Activated CD4-positive, alpha-beta T cell treated with anti-CD3 and anti-CD28 coated beads for 36 hours (primary cell): Measurements from ENCODE around the gene EPC1. TPM values are rescaled to one million over a fixed set of nuclear protein-coding genes. Genes with fewer than 3 reads are reported as not detected.

Experiments
- ATAC-seq: fragments of 200-7000 bp; cut with Tn5 transposase; one replicate; pipeline ENCODE4 v1.10.0; 2021; ENCODE audit warnings: mild to moderate bottlenecking, moderate library complexity
- CTCF ChIA-PET: fragments of 350-600 bp; sonication (Branson Sonifier 250); formaldehyde crosslinking; loops from one replicate; lab custom pipeline; 2021; ENCODE audit warnings: antibody characterized with exemption; lab: Charles Lee
- POLR2A ChIA-PET: fragments of 350-600 bp; sonication (Branson Sonifier 250); formaldehyde crosslinking; loops from one replicate; lab custom pipeline; 2021; ENCODE audit warnings: antibody characterized with exemption, inconsistent platforms; lab: Charles Lee
- DNase-seq: peaks from one replicate; pipeline ENCODE4 v3.0.0-alpha.2; 2020
- H3K27ac Mint-ChIP-seq: one replicate; pipeline ENCODE4 v1.8.0; 2021; ENCODE audit warnings: mixed read lengths
- H3K27me3 Mint-ChIP-seq: one replicate; pipeline ENCODE4 v1.8.0; 2021; ENCODE audit warnings: mixed read lengths
- H3K36me3 Mint-ChIP-seq: one replicate; pipeline ENCODE4 v1.8.0; 2021; ENCODE audit warnings: low read depth, mixed read lengths
- H3K4me1 Mint-ChIP-seq: one replicate; pipeline ENCODE4 v1.8.0; 2021; ENCODE audit warnings: mixed read lengths
- H3K4me3 Mint-ChIP-seq: one replicate; pipeline ENCODE4 v1.8.0; 2021; ENCODE audit warnings: mild to moderate bottlenecking, moderate library complexity, mixed read lengths
- H3K9me3 Mint-ChIP-seq: one replicate; pipeline ENCODE4 v1.8.0; 2021; ENCODE audit warnings: low read depth, mixed read lengths
- intact Hi-C, 2 experiments: fragments of 100-400 bp; cut with DNase I in 1 of 2; cut with micrococcal nuclease in 1 of 2; formaldehyde crosslinking; loops; one replicate each; pipeline versions ENCODE4 v1.14.2 to v1.15.1; 2022 to 2024; cut with DNase I, micrococcal nuclease
- total RNA-seq, 2 experiments: library from RNA; stranded (reverse); gene quantifications; one replicate each; pipeline ENCODE4 v1.2.3, GENCODE V29; 2021

EPC1 gene
- total RNA-seq, 2 experiments from 2014 or later: 28.8 to 31.0 TPM

DNA sequence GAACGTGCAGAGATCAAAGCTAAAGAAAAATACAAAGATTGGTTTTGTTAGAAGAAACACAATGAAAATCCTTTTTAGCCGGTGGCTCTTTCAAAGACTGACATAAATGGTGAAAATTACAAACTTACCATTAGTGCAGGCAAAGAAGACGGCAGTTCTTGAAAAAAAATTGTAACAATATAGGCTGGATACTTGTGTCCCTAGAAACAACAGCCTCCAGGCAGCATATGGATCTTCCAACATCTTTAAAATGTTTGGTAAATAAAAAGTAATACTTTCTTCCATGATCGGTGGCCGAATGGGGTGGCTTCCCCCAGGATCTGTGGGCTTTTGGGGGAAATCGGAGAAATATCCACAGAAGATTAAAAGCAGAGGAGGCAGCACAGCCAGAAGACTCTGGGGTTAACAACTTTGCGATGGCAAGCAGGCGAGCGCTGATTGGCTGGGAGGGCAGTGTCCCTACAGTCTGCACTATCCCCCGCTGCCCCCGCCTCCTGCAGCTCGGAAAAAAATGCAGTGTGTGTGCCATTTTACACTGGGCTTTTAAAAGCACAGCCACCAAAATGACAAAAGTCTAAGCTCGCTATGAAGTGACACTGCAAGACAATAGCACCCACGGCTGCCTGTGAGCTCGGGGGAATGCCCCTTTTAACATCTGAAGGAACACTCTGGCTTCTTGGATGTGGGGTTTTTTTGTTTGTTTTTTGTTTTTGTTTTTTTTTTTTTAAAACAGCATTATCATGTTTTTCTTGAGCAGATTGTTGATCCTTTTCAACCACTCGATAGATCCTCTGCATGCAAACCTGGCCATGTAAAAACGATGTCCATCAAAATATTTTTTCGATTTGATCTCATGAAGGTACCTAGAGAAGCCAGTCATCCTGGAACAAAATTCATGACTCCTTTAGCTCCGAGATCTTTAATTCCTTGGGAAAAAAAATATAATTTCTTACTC lies 31.7 kb upstream of the EPC1 start:
- Mint-ChIP-seq H3K36me3 (peaks cover 8% of the 10 kb centered on the region), H3K27me3 (no peaks in the 10 kb centered on the region), H3K9me3 (no peaks in the 10 kb centered on the region), H3K4me3 (no peak overlapping the region), H3K27ac (no peak overlapping the region), H3K4me1 (peaks cover 18% of the 10 kb centered on the region)
- ATAC-seq (peak; percentile 95), DNase-seq (peak; percentile 97)
- intact Hi-C loops: loop anchor here (1.0 to 10.0 kb wide), 20 partner anchors 32 to 1676 kb away; partner anchors contain the start of genes CCDC7 (in 2 of the 2), ITGB1 (in 2 of the 2), ARHGAP12 (in 1 of the 2) and EPC1 (in 1 of the 2)
- ChIA-PET CTCF (interaction anchor here (0.5 to 3.6 kb wide), 20 partner anchors 9 to 500 kb away, joined by 3 to 10 read pairs (median 4); partner anchors contain the start of gene CCDC7), POLR2A (interaction anchor here (0.6 to 0.8 kb wide), 3 partner anchors 60 to 1347 kb away, joined by 3 to 4 read pairs (median 4); partner anchors contain the start of gene ZNF438)

DNA sequence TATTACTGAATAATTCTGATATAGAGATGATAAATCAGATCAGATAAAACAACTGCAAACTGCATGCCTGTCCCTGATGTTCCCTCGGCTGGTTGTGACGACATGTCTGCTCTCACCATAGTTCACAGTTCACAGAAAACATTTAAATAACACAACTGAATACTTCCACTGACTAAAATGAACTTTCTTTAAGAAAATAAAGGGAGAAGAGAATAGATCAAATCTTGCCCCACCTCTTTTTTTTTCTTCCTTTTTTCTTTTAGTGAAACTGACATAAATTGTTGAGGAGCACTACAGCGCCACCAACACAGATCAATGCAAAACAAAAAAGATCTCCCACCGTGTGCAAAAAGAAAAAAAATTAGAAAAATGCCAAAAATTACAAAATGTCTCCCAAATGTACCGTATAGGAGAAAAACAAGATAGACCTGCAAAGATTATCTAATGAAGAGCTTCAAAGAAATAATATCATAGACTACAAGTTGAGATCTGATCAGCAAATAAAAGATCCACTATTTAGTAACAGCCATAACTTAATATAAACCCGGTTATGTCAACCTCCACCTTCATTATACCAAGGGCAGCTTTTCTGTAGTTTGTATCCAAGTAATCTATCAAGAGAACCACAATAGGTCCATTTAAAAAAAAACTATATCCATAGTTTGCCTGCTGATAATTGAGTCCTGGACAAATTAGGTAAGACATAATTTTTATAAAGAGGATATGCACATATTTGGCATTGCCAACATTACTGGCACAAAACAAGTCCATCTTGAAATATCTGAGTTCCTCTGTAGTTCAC lies 30.7 kb upstream of the EPC1 start:
- Mint-ChIP-seq H3K27ac (no peak overlapping the region), H3K27me3 (no peaks in the 10 kb centered on the region), H3K9me3 (no peaks in the 10 kb centered on the region), H3K4me1 (peaks cover 25% of the 10 kb centered on the region), H3K36me3 (peaks cover 10% of the 10 kb centered on the region), H3K4me3 (no peak overlapping the region)
- DNase-seq (peak; percentile 62), ATAC-seq (peak; percentile 33)
- POLR2A ChIA-PET: interaction anchor here (0.7 to 0.8 kb wide), 2 partner anchors 59 to 1346 kb away, joined by 4 read pairs; partner anchors contain the start of gene ZNF438
- intact Hi-C loops: loop anchor here (1.0 to 10.0 kb wide), 19 partner anchors 31 to 1675 kb away; partner anchors contain the start of genes CCDC7 (in 2 of the 2), ITGB1 (in 2 of the 2), ARHGAP12 (in 1 of the 2) and EPC1 (in 1 of the 2)
- CTCF ChIA-PET: interaction anchor here (0.6 to 3.6 kb wide), 17 partner anchors 8 to 501 kb away, joined by 3 to 12 read pairs (median 4); partner anchors contain the start of gene CCDC7

DNA sequence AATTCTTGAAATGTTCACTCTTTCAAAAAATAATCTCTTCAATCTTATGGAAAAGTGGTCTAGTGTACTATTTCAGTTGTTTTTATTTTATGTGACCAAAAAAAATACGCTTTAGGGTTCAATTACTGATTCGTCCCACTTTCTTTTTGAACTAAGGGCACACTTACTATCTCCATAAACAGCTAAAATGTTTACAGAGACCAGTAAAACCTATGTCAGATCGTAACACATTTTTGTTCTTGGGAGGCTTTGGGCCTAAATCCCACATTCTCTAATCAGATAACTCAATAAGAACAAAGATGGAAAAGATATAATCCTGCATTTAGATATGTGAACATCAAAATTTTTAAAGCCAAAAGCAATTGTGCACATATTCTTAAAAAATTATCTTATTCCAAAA lies 29.8 kb upstream of the EPC1 start:
- ChIA-PET CTCF (interaction anchor here (0.8 to 3.6 kb wide), 7 partner anchors 10 to 632 kb away, joined by 3 to 12 read pairs (median 8); no protein-coding TSS in a partner anchor), POLR2A (no interaction called here)
- DNase-seq: no peak
- H3K9me3 Mint-ChIP-seq: no peaks in the 10 kb centered on the region
- no peak overlapping the region for H3K4me3 Mint-ChIP-seq
- H3K4me1 Mint-ChIP-seq: peaks cover 33% of the 10 kb centered on the region
- no peaks in the 10 kb centered on the region for H3K27me3 Mint-ChIP-seq
- H3K27ac Mint-ChIP-seq: peak overlapping the region; percentile 92
- H3K36me3 Mint-ChIP-seq: peaks cover 16% of the 10 kb centered on the region
- no peak for ATAC-seq
- intact Hi-C loops: loop anchor here (5.0 to 10.0 kb wide), 12 partner anchors 44 to 1674 kb away; partner anchors contain the start of genes ITGB1 (in 1 of the 2), KIF5B (in 1 of the 2) and ZNF438 (in 1 of the 2)

DNA sequence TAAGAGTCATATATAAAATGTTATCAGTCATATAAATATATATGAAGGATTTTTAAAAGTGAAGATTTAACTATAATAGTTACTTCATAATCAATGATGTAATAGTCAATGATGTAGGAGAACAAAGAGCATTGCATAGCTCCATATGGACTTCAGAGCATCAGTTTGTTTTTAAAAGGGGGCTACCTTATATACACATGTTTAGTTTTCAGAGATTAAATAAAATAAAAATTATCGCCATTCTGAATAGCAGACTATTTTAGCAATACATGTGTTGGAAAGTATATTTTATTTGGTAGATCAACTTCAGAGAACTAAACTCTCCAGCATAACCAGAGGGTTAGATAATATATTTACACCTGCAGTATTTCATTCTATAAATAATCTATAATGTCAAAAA lies 29.1 kb upstream of the EPC1 start:
- POLR2A ChIA-PET: interaction anchor here (0.5 to 0.6 kb wide), 2 partner anchors 40 to 77 kb away, joined by 3 read pairs; no protein-coding TSS in a partner anchor
- ATAC-seq: no peak
- no peak overlapping the region for H3K4me3 Mint-ChIP-seq
- H3K4me1 Mint-ChIP-seq: peaks cover 39% of the 10 kb centered on the region
- DNase-seq: no peak
- CTCF ChIA-PET: interaction anchor here (0.7 to 2.7 kb wide), 9 partner anchors 9 to 1644 kb away, joined by 3 to 12 read pairs (median 3); partner anchors contain the start of gene CCDC7
- no peak overlapping the region for H3K27ac Mint-ChIP-seq
- H3K36me3 Mint-ChIP-seq: peaks cover 22% of the 10 kb centered on the region
- intact Hi-C loops: loop anchor here (5.0 to 10.0 kb wide), 12 partner anchors 44 to 1674 kb away; partner anchors contain the start of genes ITGB1 (in 1 of the 2), KIF5B (in 1 of the 2) and ZNF438 (in 1 of the 2)
- H3K9me3 Mint-ChIP-seq: no peaks in the 10 kb centered on the region
- no peaks in the 10 kb centered on the region for H3K27me3 Mint-ChIP-seq

DNA sequence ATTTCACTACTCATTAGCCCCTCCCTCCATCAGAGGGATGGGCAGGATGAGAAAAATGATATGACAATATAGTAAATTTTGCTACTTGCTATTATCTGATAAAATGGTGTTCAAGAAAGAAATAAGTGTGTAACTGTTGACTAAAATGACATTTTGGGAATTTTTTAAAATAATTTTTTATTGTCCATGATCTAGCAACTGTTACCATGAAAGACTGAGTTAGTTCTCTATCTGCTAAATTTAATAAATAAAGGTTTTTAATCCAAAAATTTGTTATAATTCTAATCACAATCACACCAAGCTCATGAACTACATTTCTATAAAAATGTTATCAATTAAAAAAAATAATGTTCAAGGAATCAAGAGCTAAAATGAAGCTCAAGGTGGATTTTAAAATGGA lies 28.7 kb upstream of the EPC1 start:
- Mint-ChIP-seq H3K4me1 (peaks cover 42% of the 10 kb centered on the region), H3K36me3 (peaks cover 23% of the 10 kb centered on the region), H3K9me3 (no peaks in the 10 kb centered on the region), H3K4me3 (peak overlapping the region; percentile 49), H3K27me3 (no peaks in the 10 kb centered on the region), H3K27ac (peak overlapping the region; percentile 72)
- intact Hi-C loops: loop anchor here (5.0 to 10.0 kb wide), 12 partner anchors 43 to 1673 kb away; partner anchors contain the start of genes ITGB1 (in 1 of the 2), KIF5B (in 1 of the 2) and ZNF438 (in 1 of the 2)
- no peak for ATAC-seq
- ChIA-PET CTCF (interaction anchor here (0.7 to 2.7 kb wide), 6 partner anchors 8 to 1644 kb away, joined by 3 to 12 read pairs (median 3); partner anchors contain the start of gene CCDC7), POLR2A (interaction anchor here (0.6 kb wide), 1 partner anchor 76 kb away, joined by 3 read pairs; no protein-coding TSS in a partner anchor)
- no peak for DNase-seq

DNA sequence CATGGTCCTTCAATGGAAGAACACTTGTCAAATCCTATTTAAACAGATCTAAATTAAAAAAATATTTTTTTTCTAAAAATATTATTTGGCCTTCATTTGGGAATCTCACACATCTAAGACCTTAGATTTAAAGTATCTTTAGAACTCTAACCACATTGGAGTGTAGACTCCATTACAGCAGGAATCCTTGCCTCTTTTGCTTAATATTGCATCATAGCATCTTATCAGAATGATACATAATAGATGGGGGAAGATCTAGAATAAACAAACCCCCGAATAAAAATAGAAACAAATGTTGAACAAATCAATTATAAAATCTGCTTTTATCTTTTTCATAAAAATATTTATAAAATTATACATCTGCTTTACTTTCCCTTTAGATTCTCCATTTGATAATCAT lies 27.6 kb upstream of the EPC1 start:
- H3K27ac Mint-ChIP-seq: peak overlapping the region; percentile 29
- intact Hi-C loops: loop anchor here (5.0 to 10.0 kb wide), 12 partner anchors 42 to 1672 kb away; partner anchors contain the start of genes ITGB1 (in 1 of the 2), KIF5B (in 1 of the 2) and ZNF438 (in 1 of the 2)
- CTCF ChIA-PET: interaction anchor here (1.0 kb wide), 1 partner anchor 39 kb away, joined by 3 read pairs; no protein-coding TSS in a partner anchor
- POLR2A ChIA-PET: no interaction called here
- peaks cover 42% of the 10 kb centered on the region for H3K4me1 Mint-ChIP-seq
- H3K27me3 Mint-ChIP-seq: no peaks in the 10 kb centered on the region
- peaks cover 23% of the 10 kb centered on the region for H3K36me3 Mint-ChIP-seq
- ATAC-seq (no peak), DNase-seq (no peak)
- no peaks in the 10 kb centered on the region for H3K9me3 Mint-ChIP-seq
- H3K4me3 Mint-ChIP-seq: peak overlapping the region; percentile 49

DNA sequence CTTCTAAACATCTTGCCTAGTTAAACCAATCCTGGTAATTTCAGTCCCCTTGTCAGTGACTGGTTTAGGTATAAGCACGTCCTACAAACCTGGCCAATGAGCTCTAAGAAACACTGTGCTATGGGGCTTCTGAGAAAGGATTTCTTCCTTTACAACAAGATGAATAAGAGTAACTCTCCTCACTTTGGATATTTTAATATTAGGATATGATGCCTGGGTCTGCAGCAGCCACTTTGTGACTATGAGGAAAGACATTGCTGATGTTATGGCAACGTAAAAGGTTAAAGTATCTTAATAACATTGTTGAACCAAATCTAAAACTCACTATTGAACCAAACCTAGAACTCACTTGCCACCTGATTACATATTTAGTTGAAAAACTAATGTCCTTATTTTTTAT lies 26.5 kb upstream of the EPC1 start:
- H3K4me3 Mint-ChIP-seq: no peak overlapping the region
- DNase-seq: no peak
- H3K4me1 Mint-ChIP-seq: peaks cover 47% of the 10 kb centered on the region
- no peak for ATAC-seq
- peak overlapping the region; percentile 5 for H3K27ac Mint-ChIP-seq
- H3K9me3 Mint-ChIP-seq: no peaks in the 10 kb centered on the region
- H3K36me3 Mint-ChIP-seq: peaks cover 23% of the 10 kb centered on the region
- ChIA-PET POLR2A (interaction anchor here (1.1 kb wide), 1 partner anchor 14 kb away, joined by 3 read pairs; no protein-coding TSS in a partner anchor), CTCF (interaction anchor here (0.7 to 1.3 kb wide), 4 partner anchors 21 to 607 kb away, joined by 3 to 6 read pairs (median 3); no protein-coding TSS in a partner anchor)
- H3K27me3 Mint-ChIP-seq: no peaks in the 10 kb centered on the region
- intact Hi-C loops: loop anchor here (10.0 kb wide), 4 partner anchors 319 to 761 kb away; partner anchors contain the start of genes ITGB1 (in 1 of the 2) and KIF5B (in 1 of the 2)

DNA sequence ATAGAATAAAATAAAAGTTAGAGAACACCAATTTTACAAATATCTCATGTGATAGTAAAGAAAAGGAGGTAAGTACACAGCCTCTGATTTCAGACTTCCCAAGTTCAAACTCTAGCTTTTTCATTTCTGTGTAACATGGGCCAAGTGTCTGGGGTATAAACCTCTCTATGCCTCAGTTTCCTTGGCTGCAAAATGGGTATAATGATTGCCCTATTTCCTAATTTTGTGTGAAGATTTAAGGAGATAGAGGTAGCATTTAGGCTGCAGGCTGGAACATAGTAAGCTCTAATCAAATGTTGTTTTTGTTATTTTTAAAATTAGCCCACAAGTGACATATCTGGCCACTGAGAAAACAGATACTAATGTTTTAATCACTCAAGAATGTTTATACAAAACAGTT lies 26.1 kb upstream of the EPC1 start:
- ChIA-PET POLR2A (interaction anchor here (1.1 kb wide), 1 partner anchor 14 kb away, joined by 3 read pairs; no protein-coding TSS in a partner anchor), CTCF (interaction anchor here (0.6 to 1.3 kb wide), 6 partner anchors 20 to 607 kb away, joined by 3 to 6 read pairs (median 3); no protein-coding TSS in a partner anchor)
- no peak for ATAC-seq
- intact Hi-C loops: loop anchor here (10.0 kb wide), 4 partner anchors 318 to 762 kb away; partner anchors contain the start of genes ITGB1 (in 1 of the 2) and KIF5B (in 1 of the 2)
- H3K27me3 Mint-ChIP-seq: no peaks in the 10 kb centered on the region
- H3K27ac Mint-ChIP-seq: no peak overlapping the region
- no peak overlapping the region for H3K4me3 Mint-ChIP-seq
- H3K9me3 Mint-ChIP-seq: no peaks in the 10 kb centered on the region
- peaks cover 51% of the 10 kb centered on the region for H3K4me1 Mint-ChIP-seq
- peaks cover 23% of the 10 kb centered on the region for H3K36me3 Mint-ChIP-seq
- DNase-seq: no peak

DNA sequence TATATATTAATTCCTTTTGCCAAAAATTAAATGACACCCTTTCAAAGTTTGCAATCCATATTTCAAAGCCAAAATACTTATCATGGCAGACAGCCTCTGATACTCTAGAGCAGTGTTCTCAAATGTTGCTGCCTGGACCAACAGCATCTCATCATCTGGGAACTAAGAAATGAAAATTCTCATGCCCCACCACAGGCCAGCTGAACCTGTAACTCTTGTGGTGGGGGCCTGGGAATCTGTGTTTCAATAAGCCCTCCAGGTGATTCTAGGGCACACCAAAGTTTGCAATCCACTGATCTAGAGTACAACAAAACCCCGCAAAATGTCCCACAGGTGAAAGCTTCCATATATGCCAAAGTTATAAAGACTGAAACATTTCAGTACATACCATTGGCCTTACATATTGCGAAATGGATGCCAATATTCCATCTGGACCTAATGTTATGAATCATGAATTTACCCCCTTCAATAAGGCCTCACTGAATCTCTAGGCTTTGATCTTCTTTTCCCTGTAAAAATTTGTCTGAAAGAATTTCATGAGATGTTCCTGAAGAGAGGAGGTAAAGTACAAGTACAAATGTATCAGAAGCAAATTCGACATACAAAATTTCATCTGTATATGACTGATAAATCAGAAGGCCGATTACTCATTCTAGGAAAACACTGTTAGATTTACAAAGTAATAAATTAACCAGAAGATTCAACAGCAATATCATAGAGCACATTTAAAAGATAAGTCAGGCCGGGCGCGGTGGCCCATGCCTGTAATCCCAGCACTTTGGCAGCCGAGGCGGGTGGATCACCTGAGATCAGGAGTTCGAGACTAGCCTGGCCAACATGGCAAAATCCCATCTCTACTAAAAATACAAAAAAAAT lies 25.3 kb upstream of the EPC1 start:
- H3K4me3 Mint-ChIP-seq: no peak overlapping the region
- peaks cover 56% of the 10 kb centered on the region for H3K4me1 Mint-ChIP-seq
- DNase-seq (no peak), ATAC-seq (peak; percentile 24)
- intact Hi-C loops: loop anchor here (10.0 kb wide), 4 partner anchors 317 to 763 kb away; partner anchors contain the start of genes ITGB1 (in 1 of the 2) and KIF5B (in 1 of the 2)
- H3K27me3 Mint-ChIP-seq: no peaks in the 10 kb centered on the region
- H3K27ac Mint-ChIP-seq: peak overlapping the region; percentile 37
- H3K9me3 Mint-ChIP-seq: no peaks in the 10 kb centered on the region
- CTCF ChIA-PET: interaction anchor here (0.6 to 1.4 kb wide), 4 partner anchors 71 to 180 kb away, joined by 3 read pairs; no protein-coding TSS in a partner anchor
- POLR2A ChIA-PET: interaction anchor here (0.7 kb wide), 1 partner anchor 239 kb away, joined by 3 read pairs; no protein-coding TSS in a partner anchor
- peaks cover 23% of the 10 kb centered on the region for H3K36me3 Mint-ChIP-seq
